SK-N-SH (cell line): ENCODE data around the gene SMAD3. TPM values are rescaled to one million over a fixed set of nuclear protein-coding genes. Genes with fewer than 3 reads are reported as not detected.

Experiments
- CTCF ChIA-PET: fragments of 300-600, 350-600 bp; formaldehyde crosslinking; extraction: SDS; loops from one replicate; lab custom pipeline; 2021; lab: Yijun Ruan, JAX
- POLR2A ChIA-PET: fragments of 350-600 bp; sonication (Branson Sonifier 250); formaldehyde crosslinking; extraction: SDS; loops from one replicate; lab custom pipeline; 2020; ENCODE audit warnings: antibody characterized with exemption, inconsistent platforms; lab: Yijun Ruan, JAX
- DNase-seq: peaks from one replicate; pipeline ENCODE4 v3.0.0; 2012
- H2AFZ ChIP-seq: fragments of 200-600 bp; sonication (generic); 2 replicates; pipeline ENCODE4 v1.8.1; 2016; ENCODE audit warnings: antibody characterized with exemption, mild to moderate bottlenecking, low read depth
- H3F3A ChIP-seq: fragments of 200-600 bp; sonication (generic); replicated peaks from 2 replicates; pipeline ENCODE3; 2016; ENCODE audit warnings: antibody characterized with exemption, mild to moderate bottlenecking; ENCODE audit not compliant: insufficient read depth
- H3K27ac ChIP-seq, 2 experiments: fragments of 200-500 bp in 1 of 2; fragments of 200-600 bp in 1 of 2; sonication (Bioruptor generic) in 1 of 2; sonication (generic), shearing (Covaris generic) in 1 of 2; 2 replicates each; pipeline versions ENCODE4 v1.5.1 to v1.6.1; 2014 to 2016; ENCODE audit warnings: low read depth in 2 of 2, inconsistent platforms in 1 of 2, low read length in 1 of 2, mild to moderate bottlenecking in 1 of 2, mixed read lengths in 1 of 2
- H3K27me3 ChIP-seq: fragments of 200-600 bp; sonication (generic), shearing (Covaris generic); 2 replicates; pipeline ENCODE4 v1.6.1; 2016; ENCODE audit warnings: mixed run types; ENCODE audit not compliant: insufficient read depth
- H3K36me3 ChIP-seq, 2 experiments: fragments of 200-500 bp in 1 of 2; fragments of 200-600 bp in 1 of 2; sonication (Bioruptor generic) in 1 of 2; sonication (generic) in 1 of 2; replicated peaks in 1 of 2; 2 replicates each; pipeline versions ENCODE3 to v1.5.1; 2014 to 2016; ENCODE audit warnings: low read length in 1 of 2, mild to moderate bottlenecking in 1 of 2; ENCODE audit not compliant: insufficient read depth in 2 of 2, control insufficient read depth in 1 of 2
- H3K4me1 ChIP-seq, 2 experiments: fragments of 200-500 bp in 1 of 2; fragments of 200-600 bp in 1 of 2; sonication (Bioruptor generic) in 1 of 2; sonication (generic), shearing (Covaris generic) in 1 of 2; 2 replicates each; pipeline versions ENCODE4 v1.5.1 to v1.6.1; 2014 to 2016; ENCODE audit warnings: low read depth in 1 of 2, low read length in 1 of 2, mixed run types in 1 of 2; ENCODE audit not compliant: insufficient read depth in 2 of 2, control insufficient read depth in 1 of 2
- H3K4me2 ChIP-seq: fragments of 200-600 bp; sonication (generic), shearing (Covaris generic); 2 replicates; pipeline ENCODE4 v1.6.1; 2017; ENCODE audit warnings: mixed run types
- H3K4me3 ChIP-seq, 2 experiments: fragments of 200-500 bp in 1 of 2; fragments of 200-600 bp in 1 of 2; sonication (Bioruptor generic) in 1 of 2; sonication (generic), shearing (Covaris generic) in 1 of 2; 2 replicates each; pipeline versions ENCODE4 v1.5.1 to v1.8.1; 2014 to 2016; ENCODE audit warnings: low read depth in 2 of 2, inconsistent platforms in 1 of 2, low read length in 1 of 2, mild to moderate bottlenecking in 1 of 2, mixed read lengths in 1 of 2, moderate library complexity in 1 of 2
- H3K79me2 ChIP-seq: fragments of 200-600 bp; sonication (generic); 2 replicates; pipeline ENCODE4 v1.8.1; 2017; ENCODE audit warnings: mild to moderate bottlenecking; ENCODE audit not compliant: insufficient read depth
- H3K9ac ChIP-seq: fragments of 200-600 bp; sonication (generic); 2 replicates; pipeline ENCODE4 v1.6.1; 2017; ENCODE audit warnings: mixed run types
- H3K9me2 ChIP-seq: fragments of 200-600 bp; sonication (generic); 2 replicates; pipeline ENCODE4 v1.6.1; 2017; ENCODE audit warnings: mixed run types
- H3K9me3 ChIP-seq: fragments of 200-600 bp; sonication (generic); 2 replicates; pipeline ENCODE4 v1.6.1; 2017; ENCODE audit warnings: mixed run types, mild to moderate bottlenecking, moderate library complexity
- H4K20me1 ChIP-seq: fragments of 200-600 bp; sonication (generic); 2 replicates; pipeline ENCODE4 v1.6.1; 2017; ENCODE audit warnings: mild to moderate bottlenecking, mixed run types; ENCODE audit not compliant: insufficient read depth
- CTCF ChIP-seq: fragments of 200-600 bp; sonication (generic); IDR thresholded peaks from 2 replicates; pipeline ENCODE4 v1.6.1; 2017; ENCODE audit warnings: antibody characterized with exemption, mild to moderate bottlenecking, moderate library complexity
- ELF1 ChIP-seq: IDR thresholded peaks from 2 replicates; pipeline ENCODE4 v1.4.0; 2012
- EP300 ChIP-seq, 2 experiments: IDR thresholded peaks; 2 replicates each; pipeline versions ENCODE4 v1.4.0 to v1.6.1; 2012; ENCODE audit warnings: borderline replicate concordance in 1 of 2, low read depth in 1 of 2, low read length in 1 of 2
- FOSL2 ChIP-seq: IDR thresholded peaks from 2 replicates; pipeline ENCODE4 v1.4.0; 2012; ENCODE audit warnings: low read depth, mild to moderate bottlenecking, moderate library complexity, borderline replicate concordance
- FOXJ3 ChIP-seq: sonication (generic); formaldehyde crosslinking; IDR thresholded peaks from 2 replicates; pipeline ENCODE4 v1.5.1; 2020; ENCODE audit warnings: mild to moderate bottlenecking, missing genetic modification reagents
- JUND ChIP-seq: IDR thresholded peaks from 2 replicates; pipeline ENCODE4 v1.4.0; 2012
- MAX ChIP-seq: IDR thresholded peaks from 2 replicates; pipeline ENCODE4 v1.4.0; 2012; ENCODE audit warnings: low read depth
- MEF2A ChIP-seq: IDR thresholded peaks from 2 replicates; pipeline ENCODE4 v1.4.0; 2012; ENCODE audit warnings: low read depth, borderline replicate concordance
- NFIC ChIP-seq: IDR thresholded peaks from 2 replicates; pipeline ENCODE4 v1.4.0; 2012; ENCODE audit warnings: borderline replicate concordance
- PBX3 ChIP-seq: IDR thresholded peaks from 2 replicates; pipeline ENCODE4; 2012
- POLR2AphosphoS5 ChIP-seq: IDR thresholded peaks from 2 replicates; pipeline ENCODE4 v1.6.1; 2012; ENCODE audit warnings: low read depth, low read length
- RCOR1 ChIP-seq: fragments of 150-350 bp; IDR thresholded peaks from 2 replicates; pipeline ENCODE4 v1.6.1; 2017; ENCODE audit warnings: antibody characterized with exemption, low read length
- REST ChIP-seq: IDR thresholded peaks from 2 replicates; pipeline ENCODE4 v1.6.1; 2012; ENCODE audit warnings: mild to moderate bottlenecking, low read depth, low read length, moderate library complexity
- RFX5 ChIP-seq: IDR thresholded peaks from 2 replicates; pipeline ENCODE4 v1.6.1; 2012; ENCODE audit warnings: mild to moderate bottlenecking, improper control_type of control experiment, low read length
- RXRA ChIP-seq: IDR thresholded peaks from 2 replicates; pipeline ENCODE4 v1.4.0; 2012; ENCODE audit warnings: low read depth, mild to moderate bottlenecking, borderline replicate concordance
- SIN3A ChIP-seq: IDR thresholded peaks from 2 replicates; pipeline ENCODE4 v1.6.1; 2012; ENCODE audit warnings: low read depth, mild to moderate bottlenecking, low read length, moderate library complexity, borderline replicate concordance
- SMC3 ChIP-seq: IDR thresholded peaks from 2 replicates; pipeline ENCODE4 v1.6.1; 2012; ENCODE audit warnings: low read depth, low read length, improper control_type of control experiment
- TCF12 ChIP-seq: IDR thresholded peaks from 2 replicates; pipeline ENCODE4 v1.4.0; 2012
- TEAD4 ChIP-seq: IDR thresholded peaks from 2 replicates; pipeline ENCODE4 v1.4.0; 2012; ENCODE audit warnings: mild to moderate bottlenecking, borderline replicate concordance; ENCODE audit not compliant: insufficient read depth
- YY1 ChIP-seq: IDR thresholded peaks from 2 replicates; pipeline ENCODE4 v1.4.0; 2012; ENCODE audit warnings: low read depth, mild to moderate bottlenecking
- ZBTB33 ChIP-seq: IDR thresholded peaks from 2 replicates; pipeline ENCODE4 v1.4.0; 2012; ENCODE audit warnings: low read depth, borderline replicate concordance
- WGBS: methylation state at CpG from one replicate; pipeline ENCODE4 v1.1.6; 2017; ENCODE audit warnings: low lambda C conversion rate; 5-methylcytosine and 5-hydroxymethylcytosine counted together
- polyA plus RNA-seq, 3 experiments: library from polyadenylated mRNA; depleted of rRNA; stranded (reverse); fragments of >200 nt; gene quantifications; 2 replicates each; pipeline ENCODE4 v1.2.3, GENCODE V29; 2012

The SMAD3 gene
- polyA plus RNA-seq, 1 of the 3 experiments (the other 2 are of a cell fraction): 19.5 TPM

- no peaks in the 10 kb centered on the region for H3K36me3 ChIP-seq
- H3K4me3 ChIP-seq: no peak overlapping the region
- CTCF ChIA-PET: no interaction called here
- no peak for DNase-seq
- no peak overlapping the region for H2AFZ ChIP-seq
- H3K4me2 ChIP-seq: peak overlapping the region; percentile 74
- H3K79me2 ChIP-seq: peaks cover 81% of the 10 kb centered on the region
- H3K4me1 ChIP-seq: peaks cover 42 to 77% of the 10 kb centered on the region in 2 experiments
- H3F3A ChIP-seq: peaks cover 74% of the 10 kb centered on the region
- no peaks in the 10 kb centered on the region for H3K27me3 ChIP-seq
- H3K9me3 ChIP-seq: no peaks in the 10 kb centered on the region
- POLR2A ChIA-PET: no interaction called here
- no peaks in the 10 kb centered on the region for H4K20me1 ChIP-seq
- H3K27ac ChIP-seq: peak overlapping the region; percentile 67 to 99; a peak in 3 of 4 replicates
- TF ChIP-seq NFIC: peak; percentile 30; the same call in 1 of the 2 replicates
- TF ChIP-seq ELF1: no peak
- TF ChIP-seq RFX5: no peak
- peak; percentile 70 for TF ChIP-seq PBX3
- TF ChIP-seq FOSL2: peak; percentile 60; the same call in 1 of the 2 replicates
- TF ChIP-seq ZBTB33: 0 out of 2 replicates have a peak, but pooled peaks have one; percentile 44
- 0 out of 2 replicates have a peak, but pooled peaks have one; percentile 31 for TF ChIP-seq MEF2A
- no peak for TF ChIP-seq FOXJ3 (CRISPR knock-in tag)
- TF ChIP-seq SIN3A: 0 out of 2 replicates have a peak, but pooled peaks have one; percentile 55
- TF ChIP-seq TEAD4: no peak
- no peak for TF ChIP-seq SMC3
- TF ChIP-seq REST: no peak
- TF ChIP-seq EP300 (IDR thresholded peaks at IDR 0.05; ENCODE audit: borderline replicate concordance in 1 of 2, low read depth in 1 of 2, low read length in 1 of 2): peak in 1 of 2 experiments; percentile 72; a peak in 1 of 4 replicates
- no peak; the same call in 1 of the 2 replicates for TF ChIP-seq POLR2AphosphoS5
- TF ChIP-seq CTCF: no peak
- TF ChIP-seq TCF12: peak; percentile 76
- no peak; the same call in 1 of the 2 replicates for TF ChIP-seq YY1
- TF ChIP-seq RCOR1: no peak
- peak; percentile 54 for TF ChIP-seq JUND
- peak; percentile 58; the same call in 1 of the 2 replicates for TF ChIP-seq RXRA
- peak; percentile 28; the same call in 1 of the 2 replicates for TF ChIP-seq MAX
- 6% methylated on average over 8 of the region's 10 CpGs for WGBS
- peak overlapping the region; percentile 78 for H3K9ac ChIP-seq
- H3K9me2 ChIP-seq: no peaks in the 10 kb centered on the region
These were observed 81.5 kb downstream of the SMAD3 start for GRCh38 chr15:67146875-67147381.
